Esophagus muscularis mucosa (tissue), 4 donors: ENCODE data around the gene TRIM52. TPM values are rescaled to one million over a fixed set of nuclear protein-coding genes. Genes with fewer than 3 reads are reported as not detected.
A peak's percentile ranks its signal among the peaks of the same experiment; 100 is the strongest.
"Not testable (repeated sequence)": the region's sequence is repeated elsewhere in the genome, so short reads cannot be mapped to it uniquely, and the experiment has no call there.

ENCODE experiments used
- DNase-seq: peaks from one replicate; pipeline ENCODE4 v3.0.0-alpha.2; 2017; ENCODE audit errors: extremely low spot score
- H3K27ac ChIP-seq, 4 donors: fragments of 200-600 bp; sonication (generic); replicated peaks in 1 of 4; 1 replicate in 3 of 4; 2 replicates in 1 of 4; pipeline ENCODE4 v1.5.1; 2016 to 2019; ENCODE audit warnings: mild to moderate bottlenecking in 1 of 4
- H3K27me3 ChIP-seq, 4 donors: fragments of 200-600 bp; sonication (generic); one replicate each; pipeline versions ENCODE4 v1.5.1 to v1.6.0; 2016 to 2019
- H3K36me3 ChIP-seq, 4 donors: fragments of 200-600 bp; sonication (generic); one replicate each; pipeline ENCODE4 v1.5.1; 2016 to 2019
- H3K4me1 ChIP-seq, 4 donors: fragments of 200-600 bp; sonication (generic); one replicate each; pipeline ENCODE4 v1.5.1; 2016 to 2019
- H3K4me3 ChIP-seq, 4 donors: fragments of 200-600 bp; sonication (generic); 1 replicate in 2 of 4; 2 replicates in 2 of 4; pipeline ENCODE4 v1.5.1; 2016 to 2019; ENCODE audit warnings: mild to moderate bottlenecking in 4 of 4, moderate library complexity in 1 of 4
- H3K9me3 ChIP-seq, 4 donors: fragments of 200-600 bp; sonication (generic); 1 replicate in 3 of 4; 2 replicates in 1 of 4; pipeline ENCODE4 v1.5.1; 2016 to 2019
- CTCF ChIP-seq, 3 experiments: fragments of 200-600 bp in 2 of 3; fragments of 450-650 bp in 1 of 3; sonication (generic) in 2 of 3; IDR thresholded peaks; one replicate each; pipeline ENCODE4 v1.5.1; 2017 to 2019; ENCODE audit warnings: antibody characterized with exemption in 3 of 3, mild to moderate bottlenecking in 2 of 3, moderate library complexity in 1 of 3
- EP300 ChIP-seq: sonication (generic); formaldehyde crosslinking; IDR thresholded peaks from one replicate; pipeline ENCODE4 v1.6.1; 2017; ENCODE audit warnings: antibody characterized with exemption
- POLR2A ChIP-seq: fragments of 450-650 bp; IDR thresholded peaks from one replicate; pipeline ENCODE4 v1.6.1; 2017; ENCODE audit warnings: antibody characterized with exemption, moderate library complexity, mild to moderate bottlenecking, low read depth
- POLR2AphosphoS5 ChIP-seq, 2 donors: sonication (generic); formaldehyde crosslinking; IDR thresholded peaks; one replicate each; pipeline ENCODE4 v1.6.1; 2017; ENCODE audit warnings: antibody characterized with exemption in 2 of 2
- WGBS: methylation state at CpG from one replicate; pipeline ENCODE4 v1.1.5; 2018; 5-methylcytosine and 5-hydroxymethylcytosine counted together
- intact Hi-C: fragments of 100-400 bp; cut with DNase I; formaldehyde crosslinking; loops from one replicate; pipeline ENCODE4 v1.15.1; 2023
- total RNA-seq, 4 donors: library from RNA; depleted of rRNA; stranded (reverse); fragments of >200 nt; gene quantifications; one replicate each; pipeline versions ENCODE4 v1.1.0 to v1.2.1, GENCODE V29; 2016

Gene TRIM52
- total RNA-seq, 4 donors from 2014 or later = 10.3 to 21.9 (median 18.4) TPM

GRCh38 chr5:181218795-181219124, 42.2 kb downstream of the TRIM52 start:
- no peaks in the 10 kb centered on the region for H3K9me3 ChIP-seq
- WGBS = 25% methylated on average over 10 of the region's 10 CpGs
- H3K4me1 ChIP-seq = peaks cover 15 to 44% (median 38%) of the 10 kb centered on the region in 4 donors
- H3K36me3 ChIP-seq = no peaks in the 10 kb centered on the region
- TF ChIP-seq POLR2A (no peak), EP300 (no peak), CTCF (IDR thresholded peaks at IDR 0.05) (no peak), POLR2AphosphoS5 (IDR thresholded peaks at IDR 0.05) (no peak)
- no peak for DNase-seq
- intact Hi-C loops = no loop called here
- peak overlapping the region; percentile 46 to 57 (median 56) for H3K4me3 ChIP-seq
- no peaks in the 10 kb centered on the region for H3K27me3 ChIP-seq
- H3K27ac ChIP-seq = peak overlapping the region; percentile 73 to 81 (median 75)

GRCh38 chr5:181217803-181218062, 43.2 kb downstream of the TRIM52 start:
- Histone ChIP-seq H3K9me3 (no peaks in the 10 kb centered on the region), H3K27ac (peak overlapping the region; percentile 73 to 81 (median 75)), H3K36me3 (no peaks in the 10 kb centered on the region), H3K4me1 (peaks cover 15 to 42% (median 37%) of the 10 kb centered on the region in 4 donors), H3K27me3 (no peaks in the 10 kb centered on the region), H3K4me3 (peak overlapping the region; percentile 46 to 57 (median 56))
- WGBS = 5% methylated on average over 13 of the region's 13 CpGs
- TF ChIP-seq POLR2A (no peak), POLR2AphosphoS5 (IDR thresholded peaks at IDR 0.05) (no peak), CTCF (IDR thresholded peaks at IDR 0.05) (no peak), EP300 (no peak)
- no peak for DNase-seq
- intact Hi-C loops = no loop called here

GRCh38 chr5:181217111-181217802, 43.7 kb downstream of the TRIM52 start:
- no peak for TF ChIP-seq CTCF (IDR thresholded peaks at IDR 0.05)
- TF ChIP-seq POLR2AphosphoS5 (IDR thresholded peaks at IDR 0.05) = peak in 1 of 2 donors; percentile 6
- TF ChIP-seq EP300 = no peak
- no peak for TF ChIP-seq POLR2A

GRCh38 chr5:181215997-181216989, 44.6 kb downstream of the TRIM52 start:
- peak overlapping the region in 3 of 4 donors; percentile 73 to 81 (median 77) for H3K27ac ChIP-seq
- no peak for DNase-seq

More at GRCh38 chr5:181217111-181217802, 43.7 kb downstream of the TRIM52 start:
- WGBS = 2% methylated on average over 45 of the region's 46 CpGs
- Histone ChIP-seq H3K4me3 (peak overlapping the region; percentile 46 to 57 (median 56)), H3K4me1 (peaks cover 15 to 38% (median 34%) of the 10 kb centered on the region in 4 donors), H3K27ac (peak overlapping the region; percentile 73 to 81 (median 75)), H3K9me3 (no peaks in the 10 kb centered on the region), H3K27me3 (no peaks in the 10 kb centered on the region), H3K36me3 (no peaks in the 10 kb centered on the region)
- intact Hi-C loops = no loop called here
- DNase-seq = no peak

GRCh38 chr5:181214249-181214648, 46.7 kb downstream of the TRIM52 start:
- intact Hi-C loops, DNase-seq: not testable (repeated sequence)

More at GRCh38 chr5:181215997-181216989, 44.6 kb downstream of the TRIM52 start:
- no peaks in the 10 kb centered on the region for H3K36me3 ChIP-seq
- intact Hi-C loops = no loop called here
- no peaks in the 10 kb centered on the region for H3K27me3 ChIP-seq
- H3K4me1 ChIP-seq = peaks cover 21 to 30% (median 27%) of the 10 kb centered on the region in 4 donors
- peak overlapping the region; percentile 46 to 57 (median 56) for H3K4me3 ChIP-seq
- 32% methylated on average over 44 of the region's 44 CpGs for WGBS
- no peak for TF ChIP-seq EP300
- no peaks in the 10 kb centered on the region for H3K9me3 ChIP-seq

More at GRCh38 chr5:181214249-181214648, 46.7 kb downstream of the TRIM52 start:
- peaks cover 21 to 30% (median 27%) of the 10 kb centered on the region in 4 donors for H3K4me1 ChIP-seq
- not testable (repeated sequence) for H3K36me3 ChIP-seq, H3K9me3 ChIP-seq, H3K27ac ChIP-seq, H3K4me3 ChIP-seq, H3K27me3 ChIP-seq
- WGBS = 95% methylated on average over 10 of the region's 10 CpGs
